Sigmoid colon (tissue), 7 donors: Measurements from ENCODE around the gene HECTD3. TPM values are rescaled to one million over a fixed set of nuclear protein-coding genes. Genes with fewer than 3 reads are reported as not detected.
"Not testable (repeated sequence)": the region's sequence is repeated elsewhere in the genome, so short reads cannot be mapped to it uniquely, and the experiment has no call there.

ENCODE experiments used
- DNase-seq: peaks from one replicate; pipeline ENCODE4 v3.0.0-alpha.2; 2019
- H3K27ac ChIP-seq, 4 donors: fragments of 200-600 bp; sonication (generic); one replicate each; pipeline ENCODE4 v1.5.1; 2016 to 2019; ENCODE audit warnings: mild to moderate bottlenecking in 1 of 4
- H3K27me3 ChIP-seq, 3 donors: fragments of 200-600 bp; sonication (generic); one replicate each; pipeline ENCODE4 v1.5.1; 2019; ENCODE audit warnings: mild to moderate bottlenecking in 1 of 3
- H3K36me3 ChIP-seq, 4 donors: fragments of 200-600 bp; sonication (generic); one replicate each; pipeline ENCODE4 v1.5.1; 2016 to 2019
- H3K4me1 ChIP-seq, 4 donors: fragments of 200-600 bp; sonication (generic); one replicate each; pipeline ENCODE4 v1.5.1; 2017 to 2019
- H3K4me3 ChIP-seq, 4 donors: fragments of 200-600 bp; sonication (generic); one replicate each; pipeline ENCODE4 v1.5.1; 2017 to 2019; ENCODE audit warnings: mild to moderate bottlenecking in 2 of 4, moderate library complexity in 1 of 4
- H3K9me3 ChIP-seq, 4 donors: fragments of 200-600 bp in 3 of 4; sonication (generic) in 3 of 4; one replicate each; pipeline versions ENCODE4 v1.5.1 to v1.6.1; 2013 to 2019
- EP300 ChIP-seq, 4 donors: sonication (generic); formaldehyde crosslinking; IDR thresholded peaks; one replicate each; pipeline ENCODE4 v1.6.1; 2017; ENCODE audit warnings: antibody characterized with exemption in 4 of 4
- POLR2A ChIP-seq, 2 donors: fragments of 450-650 bp; IDR thresholded peaks; one replicate each; pipeline ENCODE4 v1.6.1; 2016; ENCODE audit warnings: antibody characterized with exemption in 2 of 2, mild to moderate bottlenecking in 2 of 2, moderate library complexity in 2 of 2
- POLR2AphosphoS5 ChIP-seq, 4 donors: sonication (generic); formaldehyde crosslinking; IDR thresholded peaks; one replicate each; pipeline ENCODE4 v1.6.1; 2017; ENCODE audit warnings: antibody characterized with exemption in 4 of 4
- WGBS, 2 donors: extraction: QIAGEN DNeasy Blood & Tissue Kit; methylation state at CpG; one replicate each; pipeline ENCODE4 v1.1.7; 2013; 5-methylcytosine and 5-hydroxymethylcytosine counted together
- intact Hi-C: fragments of 100-400 bp; cut with DNase I; formaldehyde crosslinking; loops from one replicate; pipeline ENCODE4 v1.15.1; 2023
- polyA plus RNA-seq, 3 donors: library from polyadenylated mRNA; stranded (reverse); fragments of 200-250 nt; gene quantifications; one replicate each; pipeline ENCODE4 v1.2.3, GENCODE V29; 2013
- total RNA-seq, 4 donors: library from RNA; depleted of rRNA; stranded (reverse); fragments of >200 nt; gene quantifications; one replicate each; pipeline ENCODE4 v1.1.0, GENCODE V29; 2016
- TF ChIP-seq, protein P1 (sequence below), 4 experiments: fragments of 450-650 bp in 3 of 4; fragments of 200-600 bp in 1 of 4; IDR thresholded peaks; one replicate each; pipeline ENCODE4 v1.5.1; 2016 to 2019; ENCODE audit warnings: antibody characterized with exemption in 4 of 4, mild to moderate bottlenecking in 3 of 4, moderate library complexity in 2 of 4
- donor health status: healthy with polysubstance abuse.
- donor health status: Bipolar disorder and iron deficiency.
- donor health status: healthy.

The HECTD3 gene
- total and polyA plus RNA-seq, 7 donors = 23.9 to 74.2 (median 45.7) TPM

GRCh38 chr1:44964396-44964795 lies 46.7 kb downstream of the HECTD3 start:
- H3K27ac ChIP-seq = no peak overlapping the region
- intact Hi-C loops = no loop called here
- no peak overlapping the region for H3K4me3 ChIP-seq
- no peak for DNase-seq
- TF ChIP-seq EP300 (IDR thresholded peaks at IDR 0.05) (no peak), POLR2AphosphoS5 (IDR thresholded peaks at IDR 0.05) (no peak), POLR2A (IDR thresholded peaks at IDR 0.05) (no peak)
- TF ChIP-seq, protein P1, sequence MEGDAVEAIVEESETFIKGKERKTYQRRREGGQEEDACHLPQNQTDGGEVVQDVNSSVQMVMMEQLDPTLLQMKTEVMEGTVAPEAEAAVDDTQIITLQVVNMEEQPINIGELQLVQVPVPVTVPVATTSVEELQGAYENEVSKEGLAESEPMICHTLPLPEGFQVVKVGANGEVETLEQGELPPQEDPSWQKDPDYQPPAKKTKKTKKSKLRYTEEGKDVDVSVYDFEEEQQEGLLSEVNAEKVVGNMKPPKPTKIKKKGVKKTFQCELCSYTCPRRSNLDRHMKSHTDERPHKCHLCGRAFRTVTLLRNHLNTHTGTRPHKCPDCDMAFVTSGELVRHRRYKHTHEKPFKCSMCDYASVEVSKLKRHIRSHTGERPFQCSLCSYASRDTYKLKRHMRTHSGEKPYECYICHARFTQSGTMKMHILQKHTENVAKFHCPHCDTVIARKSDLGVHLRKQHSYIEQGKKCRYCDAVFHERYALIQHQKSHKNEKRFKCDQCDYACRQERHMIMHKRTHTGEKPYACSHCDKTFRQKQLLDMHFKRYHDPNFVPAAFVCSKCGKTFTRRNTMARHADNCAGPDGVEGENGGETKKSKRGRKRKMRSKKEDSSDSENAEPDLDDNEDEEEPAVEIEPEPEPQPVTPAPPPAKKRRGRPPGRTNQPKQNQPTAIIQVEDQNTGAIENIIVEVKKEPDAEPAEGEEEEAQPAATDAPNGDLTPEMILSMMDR (IDR thresholded peaks at IDR 0.05) = no peak
- H3K9me3 ChIP-seq = no peaks in the 10 kb centered on the region
- no peaks in the 10 kb centered on the region for H3K36me3 ChIP-seq
- H3K4me1 ChIP-seq = no peaks in the 10 kb centered on the region
- H3K27me3 ChIP-seq = no peaks in the 10 kb centered on the region
- WGBS, 2 donors = 65 to 74% methylated on average over 1 of the region's 1 CpG

DNA sequence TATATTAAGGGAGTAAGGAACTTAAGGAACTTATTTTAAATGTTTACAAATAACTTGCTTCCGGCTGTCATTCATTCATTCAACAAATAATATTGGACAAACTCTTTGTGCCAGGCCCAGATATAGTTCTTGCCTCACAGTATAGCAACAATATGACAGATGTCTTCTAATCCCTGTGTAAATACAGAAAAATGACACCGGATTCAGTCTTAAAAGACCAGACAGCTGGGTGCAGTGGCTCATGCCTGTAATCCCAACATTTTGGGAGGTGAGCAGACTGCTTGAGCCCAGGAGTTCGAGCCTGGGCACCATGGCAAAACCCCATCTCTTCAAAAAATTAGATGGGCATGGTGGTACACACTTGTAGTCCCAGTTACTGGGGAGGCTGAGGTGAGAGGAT lies 48.4 kb downstream of the HECTD3 start:
- WGBS, 2 donors = 89 to 94% methylated on average over 3 of the region's 3 CpGs
- no peak for TF ChIP-seq POLR2A (IDR thresholded peaks at IDR 0.05)
- no peak for TF ChIP-seq POLR2AphosphoS5 (IDR thresholded peaks at IDR 0.05)
- TF ChIP-seq EP300 (IDR thresholded peaks at IDR 0.05) = no peak
- TF ChIP-seq, protein P1 (IDR thresholded peaks at IDR 0.05) = no peak
- DNase-seq = no peak
- intact Hi-C loops = no loop called here
- H3K4me1 ChIP-seq = no peaks in the 10 kb centered on the region
- no peaks in the 10 kb centered on the region for H3K27me3 ChIP-seq
- H3K36me3 ChIP-seq = peaks cover 0 to 10% (median 0%) of the 10 kb centered on the region in 4 donors
- H3K9me3 ChIP-seq = no peaks in the 10 kb centered on the region
- H3K27ac ChIP-seq = no peak overlapping the region
- no peak overlapping the region for H3K4me3 ChIP-seq

DNA sequence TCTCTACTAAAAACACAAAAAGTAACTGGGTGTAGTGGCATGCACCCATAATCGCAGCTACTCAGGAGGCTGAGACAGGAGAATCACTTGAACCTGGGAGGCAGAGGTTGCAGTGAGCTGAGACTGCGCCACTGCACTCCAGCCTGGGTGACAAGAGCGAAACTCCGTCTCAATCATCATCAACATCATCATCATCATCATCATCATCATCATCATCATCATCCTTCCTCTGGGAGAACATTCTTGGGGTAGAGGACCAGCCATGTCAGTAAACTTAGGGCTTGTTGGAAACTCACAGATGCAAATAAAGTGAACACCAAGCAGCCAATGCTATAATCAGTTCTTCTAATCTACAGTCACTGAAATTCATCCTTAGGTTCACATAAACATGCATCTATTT lies 49.1 kb downstream of the HECTD3 start:
- H3K4me3 ChIP-seq, DNase-seq, H3K4me1 ChIP-seq, H3K9me3 ChIP-seq, H3K27me3 ChIP-seq, H3K27ac ChIP-seq, intact Hi-C loops: not testable (repeated sequence)
- peaks cover 0 to 12% (median 0%) of the 10 kb centered on the region in 4 donors for H3K36me3 ChIP-seq
- WGBS, 2 donors = 96 to 98% methylated on average over 4 of the region's 4 CpGs

DNA sequence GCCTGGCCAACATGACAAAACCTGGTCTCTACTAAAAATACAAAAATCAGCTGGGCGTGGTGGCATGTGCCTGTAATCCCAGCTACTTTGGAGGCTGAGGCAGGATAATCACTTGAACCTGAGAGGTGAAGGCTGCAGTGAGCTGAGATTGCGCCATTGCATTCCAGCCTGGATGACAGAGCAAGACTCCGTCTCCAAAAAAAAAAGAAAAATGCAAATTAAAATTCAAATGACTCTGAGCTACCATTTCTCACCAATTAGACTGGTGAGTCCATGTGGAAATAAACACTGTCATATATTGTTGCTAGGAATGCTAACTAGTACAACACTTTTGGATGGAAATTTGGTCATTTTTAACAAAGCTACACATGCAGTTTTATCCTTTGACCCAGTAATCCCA lies 53.6 kb downstream of the HECTD3 start:
- H3K27ac ChIP-seq, H3K9me3 ChIP-seq, H3K27me3 ChIP-seq, DNase-seq, intact Hi-C loops, H3K4me3 ChIP-seq, H3K4me1 ChIP-seq: not testable (repeated sequence)
- H3K36me3 ChIP-seq = peaks cover 0 to 12% (median 0%) of the 10 kb centered on the region in 4 donors
- WGBS, 2 donors = 91 to 96% methylated on average over 3 of the region's 3 CpGs

GRCh38 chr1:44956077-44956476 lies 55.0 kb downstream of the HECTD3 start:
- H3K27me3 ChIP-seq = not testable (repeated sequence)

More at GRCh38 chr1:44956077-44956476, 55.0 kb downstream of the HECTD3 start:
- H3K9me3 ChIP-seq, H3K27ac ChIP-seq, H3K4me3 ChIP-seq, H3K4me1 ChIP-seq, DNase-seq, intact Hi-C loops: not testable (repeated sequence)
- 95 to 98% methylated on average over 3 of the region's 3 CpGs for WGBS, 2 donors
- H3K36me3 ChIP-seq = peaks cover 0 to 12% (median 0%) of the 10 kb centered on the region in 4 donors

Other genes with a start within 250 kb of the HECTD3 start
- 1,000 to 10,000 TPM; 2,554 to 3,717 (median 3,009) TPM for gene RPS8, start 235.8 kb downstream of the HECTD3 start, total RNA-seq
- 1,000 to 10,000 TPM; 1,996 to 3,223 (median 2,310) TPM for gene RPS8, start 235.8 kb downstream of the HECTD3 start, polyA plus RNA-seq
- gene BEST4, start 223.2 kb downstream of the HECTD3 start, total RNA-seq = 1 to 10 TPM in 1 of 4 donors, under 1 TPM in 1, not detected in 2; 0.33 to 1.1 TPM
- gene BEST4, start 223.2 kb downstream of the HECTD3 start, polyA plus RNA-seq = 10 to 100 TPM in 2 of 3 donors, 1 to 10 TPM in 1; 6.0 to 37.1 (median 10.2) TPM
- 10 to 100 TPM in 2 of 4 donors, 1 to 10 TPM in 2; 8.2 to 28.1 (median 11.0) TPM for gene PLK3, start 210.9 kb downstream of the HECTD3 start, total RNA-seq
- gene PLK3, start 210.9 kb downstream of the HECTD3 start, polyA plus RNA-seq = 10 to 100 TPM in 2 of 3 donors, 1 to 10 TPM in 1; 7.2 to 12.1 (median 10.2) TPM
- 1 to 10 TPM in 1 of 4 donors, not detected in 3; 1.1 TPM for gene DYNLT4, start 204.0 kb downstream of the HECTD3 start, total RNA-seq
- under 1 TPM in 1 of 3 donors, not detected in 2; 0.20 TPM for gene DYNLT4, start 204.0 kb downstream of the HECTD3 start, polyA plus RNA-seq
- gene BTBD19, start 202.8 kb downstream of the HECTD3 start, total RNA-seq = 1 to 10 TPM; 2.7 to 9.4 (median 3.2) TPM
- 1 to 10 TPM in 1 of 3 donors, under 1 TPM in 1, not detected in 1; 0.60 to 2.3 TPM for gene BTBD19, start 202.8 kb downstream of the HECTD3 start, polyA plus RNA-seq
- 1 to 10 TPM in 1 of 4 donors, under 1 TPM in 3; 0.36 to 2.8 (median 0.83) TPM for gene PTCH2, start 168.1 kb downstream of the HECTD3 start, total RNA-seq
- under 1 TPM in 1 of 3 donors, not detected in 2; 0.45 TPM for gene PTCH2, start 168.1 kb downstream of the HECTD3 start, polyA plus RNA-seq
- 10 to 100 TPM; 15.1 to 33.2 (median 25.8) TPM for gene EIF2B3, start 24.7 kb downstream of the HECTD3 start, total RNA-seq
- 10 to 100 TPM in 1 of 3 donors, 1 to 10 TPM in 2; 7.8 to 16.1 (median 9.5) TPM for gene EIF2B3, start 24.7 kb downstream of the HECTD3 start, polyA plus RNA-seq
- 10 to 100 TPM; 65.6 to 99.2 (median 89.1) TPM for gene UROD, start 930 bp upstream of the HECTD3 start, total RNA-seq
- 10 to 100 TPM; 58.5 to 73.8 (median 70.3) TPM for gene UROD, start 930 bp upstream of the HECTD3 start, polyA plus RNA-seq
- 1 to 10 TPM; 2.9 to 4.3 (median 3.3) TPM for gene ZSWIM5, start 195.3 kb upstream of the HECTD3 start, total RNA-seq
- gene ZSWIM5, start 195.3 kb upstream of the HECTD3 start, polyA plus RNA-seq = 1 to 10 TPM; 2.4 to 3.2 (median 2.5) TPM